Measurements from ENCODE around the gene DLG5.

The DLG5 gene

DNA sequence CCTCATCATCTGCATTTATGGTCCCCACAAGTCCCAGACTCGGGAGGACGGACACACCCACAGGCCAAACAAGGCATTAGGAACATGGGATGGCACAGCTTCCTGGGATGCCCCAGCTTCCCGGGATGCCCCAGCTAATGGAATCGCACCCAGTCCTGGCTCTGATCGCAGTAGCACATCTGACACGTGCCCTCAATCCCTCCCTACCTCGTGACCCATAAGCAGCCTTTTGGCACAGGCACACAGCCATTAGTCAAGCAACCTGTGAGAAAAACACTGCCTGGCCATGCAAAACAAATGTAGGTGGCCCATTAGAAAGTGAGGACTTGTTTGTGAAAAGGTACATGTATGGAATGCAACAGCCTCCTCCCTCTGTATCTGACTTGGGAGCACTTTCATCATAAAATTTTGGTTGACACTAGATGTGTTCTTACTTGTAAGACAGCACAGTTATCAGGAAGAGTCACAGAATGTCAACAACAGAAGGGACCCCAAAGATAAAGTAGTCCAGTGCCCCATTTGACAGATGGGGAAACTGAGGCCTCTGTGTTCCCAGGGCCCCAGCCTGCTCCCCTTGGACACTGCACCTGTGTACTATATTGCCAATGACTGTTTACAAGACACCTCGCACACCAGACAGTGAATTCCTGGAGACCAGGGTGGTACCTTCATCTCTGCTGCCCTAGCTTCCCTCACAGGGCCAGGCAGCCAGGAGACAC lies 34.4 kb downstream of the DLG5 start:
- no peak for DNase-seq (ENCODE audit: low read depth)

DNA sequence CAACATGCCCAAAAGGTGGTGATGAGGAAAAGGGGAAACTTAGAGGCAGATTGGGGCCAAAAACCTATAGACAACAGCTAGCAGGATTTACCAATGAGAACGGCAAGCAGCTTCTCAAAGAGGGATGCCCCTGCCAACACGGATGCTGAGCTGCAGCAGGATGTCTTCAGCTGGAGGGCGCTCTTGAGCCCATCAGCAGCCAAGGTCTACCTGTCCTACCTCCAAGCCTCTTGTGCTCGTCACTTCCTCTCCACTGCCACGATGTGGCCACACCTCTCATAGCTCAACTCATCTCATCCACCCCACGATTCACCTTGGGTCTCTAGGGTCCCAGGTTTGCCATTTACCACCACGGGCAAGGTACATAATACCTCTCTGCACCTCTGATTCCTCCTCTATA lies 36.5 kb downstream of the DLG5 start:
- DNase-seq (ENCODE audit: low read depth) = no peak

DNA sequence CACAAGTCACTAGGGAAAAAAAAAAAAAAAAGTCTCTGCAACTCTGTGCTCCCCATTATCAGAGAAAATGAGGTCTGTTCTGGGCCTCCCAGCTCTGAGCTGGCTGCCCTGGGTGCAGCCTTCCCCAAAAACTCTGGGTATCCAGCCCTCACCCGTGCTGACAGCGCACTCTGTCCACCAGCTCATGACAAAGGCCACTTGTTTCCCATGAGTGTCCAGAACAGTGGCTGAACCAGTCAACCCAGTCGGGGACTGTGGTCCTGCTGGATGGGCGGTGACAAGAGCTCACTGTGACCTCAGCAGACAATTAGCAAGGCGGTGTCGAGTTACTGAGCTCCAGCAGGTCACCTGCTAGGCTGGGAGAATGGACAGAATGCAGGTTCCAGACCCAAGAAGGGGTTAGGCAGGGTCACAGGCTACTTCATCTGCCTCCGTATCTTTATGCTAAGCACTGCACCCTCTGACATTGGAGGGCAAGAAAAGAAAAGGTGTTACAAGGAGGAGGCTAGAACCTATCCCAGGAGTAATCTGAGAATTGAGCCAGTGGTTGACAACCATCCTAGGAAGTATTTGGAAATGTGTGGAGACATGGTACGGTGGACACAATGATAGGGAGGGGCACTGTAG lies 37.2 kb downstream of the DLG5 start:
- DNase-seq (ENCODE audit: low read depth) = no peak

DNA sequence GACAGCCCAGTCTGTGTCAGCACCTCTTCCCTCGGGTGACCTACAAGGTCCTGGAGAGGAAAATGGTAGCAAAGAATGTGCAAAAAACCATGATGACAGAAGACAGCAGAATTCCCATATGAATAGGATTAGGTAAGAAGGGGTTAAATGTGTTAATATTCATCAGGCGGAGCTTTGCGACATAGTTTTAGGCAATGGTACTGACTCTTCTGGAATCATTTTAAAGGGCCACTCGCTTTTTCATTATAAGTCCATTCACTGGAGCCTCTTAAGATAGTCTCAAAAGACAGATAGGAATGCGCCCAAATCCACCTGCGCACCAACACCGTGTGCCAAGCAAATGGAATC lies 38.2 kb downstream of the DLG5 start:
- DNase-seq (ENCODE audit: low read depth) = no peak

DNA sequence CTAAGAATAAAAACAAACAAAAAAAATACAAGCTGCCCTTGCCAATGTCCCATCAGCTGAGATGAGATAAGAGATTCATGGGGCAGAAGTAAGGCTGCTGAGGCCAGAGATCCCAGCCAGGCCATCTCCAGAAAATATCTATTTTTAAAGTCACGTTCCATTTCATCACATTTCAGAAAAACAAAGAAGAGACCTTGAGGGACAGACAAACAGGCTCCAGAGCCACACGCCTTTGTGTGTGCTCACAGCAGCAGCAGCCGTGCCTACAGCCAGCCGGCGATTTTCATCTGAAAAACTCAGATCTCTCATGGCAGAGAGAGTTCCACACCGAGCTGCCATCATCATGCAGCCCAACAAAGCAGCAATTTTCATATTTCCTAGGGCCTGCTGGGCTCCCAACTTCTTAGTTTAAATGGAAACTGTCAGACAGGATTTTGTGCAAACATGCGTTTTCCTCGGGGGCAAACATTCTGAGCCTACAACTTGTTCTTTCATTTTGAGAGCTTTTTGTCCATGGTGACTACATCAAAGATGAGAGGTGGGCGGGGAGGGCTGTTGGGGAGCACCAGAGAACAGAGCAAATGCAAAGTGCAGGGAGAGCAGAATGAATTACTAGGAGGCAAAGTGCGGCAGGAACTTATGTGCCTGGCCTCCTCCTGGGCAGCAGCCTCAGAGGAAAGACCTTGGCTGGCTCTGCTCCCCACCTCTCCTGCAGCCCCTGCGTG lies 38.8 kb downstream of the DLG5 start:
- no peak for DNase-seq (ENCODE audit: low read depth)

DNA sequence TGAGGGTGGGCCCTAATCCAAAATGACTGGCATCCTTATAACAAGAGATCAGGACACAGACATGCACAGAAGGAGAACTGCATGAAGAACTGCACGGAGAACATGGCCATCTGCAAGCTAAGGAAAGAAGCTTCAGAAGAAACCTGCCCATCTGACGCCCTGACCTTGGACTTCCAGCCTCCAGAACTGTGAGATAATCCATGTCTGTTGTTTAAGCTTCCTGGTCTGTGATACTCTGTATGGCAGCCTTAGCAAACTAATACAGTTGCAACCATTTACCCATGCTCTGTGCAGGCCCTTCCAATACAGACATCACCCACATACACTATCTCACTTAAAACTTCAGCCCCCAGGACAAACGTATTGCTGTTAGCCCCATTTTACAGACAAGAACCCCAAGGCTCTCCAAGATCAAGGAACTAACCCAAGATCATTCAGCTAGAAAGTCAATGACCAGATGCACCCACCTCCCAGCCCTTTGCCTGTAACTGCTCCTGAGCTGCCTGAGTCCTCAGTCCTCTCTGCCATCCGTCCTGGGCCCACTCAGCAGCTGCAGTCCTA lies 39.7 kb downstream of the DLG5 start:
- no peak for DNase-seq (ENCODE audit: low read depth)

DNA sequence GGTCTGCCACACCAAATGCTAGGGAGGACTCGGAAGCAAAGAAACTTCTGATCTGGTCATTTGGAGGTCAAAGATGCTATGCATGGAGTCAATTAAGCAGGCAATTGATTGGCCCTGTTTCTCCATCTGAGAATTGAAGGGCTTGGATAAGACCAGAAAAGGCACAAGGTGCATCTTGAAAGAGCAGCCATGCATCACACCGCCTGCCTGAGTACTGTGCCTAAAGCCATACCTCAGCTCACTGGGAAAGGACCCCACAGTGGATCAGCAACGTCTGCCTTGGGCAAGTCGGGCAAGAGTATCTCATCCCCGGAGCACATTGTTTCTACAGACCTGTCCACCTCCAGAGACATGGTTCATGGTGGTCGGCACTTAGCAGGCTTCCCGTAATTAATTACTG lies 42.4 kb downstream of the DLG5 start:
- DNase-seq (ENCODE audit: low read depth) = no peak

DNA sequence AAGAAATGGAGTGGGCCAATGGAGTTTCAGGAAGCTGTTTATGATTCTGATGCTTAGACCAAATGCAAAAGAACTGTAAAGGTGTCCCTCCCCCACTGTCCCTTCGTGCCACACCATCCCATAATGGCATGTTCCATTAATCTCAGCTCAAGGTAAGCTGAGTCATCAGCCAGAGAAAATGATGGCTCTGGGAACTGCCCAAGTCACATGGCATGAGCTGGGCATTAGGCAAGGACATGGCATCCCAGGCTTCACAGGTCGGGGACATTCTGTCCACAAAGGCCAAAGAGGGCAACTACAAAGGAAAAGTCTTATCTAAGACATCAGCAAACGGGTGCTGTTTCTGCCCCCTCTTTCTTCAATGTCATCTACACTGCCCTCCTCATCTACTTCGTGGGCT lies 44.9 kb downstream of the DLG5 start:
- DNase-seq (ENCODE audit: low read depth) = no peak

DNA sequence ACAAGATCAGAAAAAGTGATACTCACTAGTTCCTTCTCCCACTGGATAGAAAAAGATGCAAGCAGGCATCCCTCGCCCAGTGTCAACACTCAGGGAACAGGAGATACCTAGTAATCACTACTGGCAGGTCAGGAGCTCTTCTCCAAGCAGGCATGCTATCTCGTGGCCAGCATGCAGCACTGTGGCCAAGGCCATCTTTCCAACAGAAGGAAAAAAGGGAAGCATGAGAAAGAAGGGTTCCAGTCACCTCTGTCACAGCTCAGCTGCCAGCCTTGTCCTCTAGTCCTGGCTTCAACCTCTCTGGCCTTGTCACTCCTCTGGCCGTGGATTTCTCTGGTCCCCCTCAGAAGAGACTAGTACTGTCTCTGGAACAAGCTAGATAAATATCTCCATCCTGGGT lies 45.3 kb downstream of the DLG5 start:
- DNase-seq (ENCODE audit: low read depth) = no peak

DNA sequence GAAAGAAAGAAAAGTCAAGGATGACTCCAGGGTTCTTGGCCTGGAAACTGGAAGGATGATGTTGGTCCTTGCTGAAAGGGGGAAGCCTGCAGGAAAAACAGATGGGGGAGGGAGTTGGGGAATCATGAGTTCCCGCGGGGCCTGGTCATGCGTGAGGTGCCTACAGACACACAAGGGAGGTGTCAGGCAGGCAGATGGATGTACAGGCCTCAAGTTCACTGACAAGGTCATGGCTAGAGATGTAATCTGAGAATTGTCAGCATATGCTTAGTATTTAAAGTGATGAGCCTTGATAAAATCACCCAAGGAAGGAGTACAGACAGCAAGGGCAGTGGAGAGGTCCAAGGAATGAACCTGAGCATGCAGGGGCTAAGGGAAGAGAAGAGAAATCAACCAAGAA lies 46.8 kb downstream of the DLG5 start:
- DNase-seq (ENCODE audit: low read depth) = no peak

DNA sequence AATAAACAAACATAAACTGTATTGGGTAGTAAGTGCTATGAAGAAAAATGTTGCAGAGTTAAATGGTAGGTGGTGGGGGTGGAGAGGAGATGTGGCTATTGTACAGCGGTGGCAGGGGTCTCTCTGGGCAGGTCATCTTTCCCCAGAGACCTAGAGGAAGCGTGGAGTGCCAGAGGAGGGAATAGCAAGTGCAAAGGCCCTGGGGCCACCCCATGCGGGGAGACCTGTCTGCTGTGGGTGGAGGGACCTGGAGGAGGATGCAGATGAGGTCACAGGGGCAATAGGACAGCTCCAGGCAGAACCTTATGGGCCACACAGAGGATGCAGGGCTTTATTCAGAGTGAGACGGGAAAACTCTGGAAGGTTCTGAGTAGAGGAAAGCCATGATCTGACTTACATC lies 47.5 kb downstream of the DLG5 start:
- no peak for DNase-seq (ENCODE audit: low read depth)

DNA sequence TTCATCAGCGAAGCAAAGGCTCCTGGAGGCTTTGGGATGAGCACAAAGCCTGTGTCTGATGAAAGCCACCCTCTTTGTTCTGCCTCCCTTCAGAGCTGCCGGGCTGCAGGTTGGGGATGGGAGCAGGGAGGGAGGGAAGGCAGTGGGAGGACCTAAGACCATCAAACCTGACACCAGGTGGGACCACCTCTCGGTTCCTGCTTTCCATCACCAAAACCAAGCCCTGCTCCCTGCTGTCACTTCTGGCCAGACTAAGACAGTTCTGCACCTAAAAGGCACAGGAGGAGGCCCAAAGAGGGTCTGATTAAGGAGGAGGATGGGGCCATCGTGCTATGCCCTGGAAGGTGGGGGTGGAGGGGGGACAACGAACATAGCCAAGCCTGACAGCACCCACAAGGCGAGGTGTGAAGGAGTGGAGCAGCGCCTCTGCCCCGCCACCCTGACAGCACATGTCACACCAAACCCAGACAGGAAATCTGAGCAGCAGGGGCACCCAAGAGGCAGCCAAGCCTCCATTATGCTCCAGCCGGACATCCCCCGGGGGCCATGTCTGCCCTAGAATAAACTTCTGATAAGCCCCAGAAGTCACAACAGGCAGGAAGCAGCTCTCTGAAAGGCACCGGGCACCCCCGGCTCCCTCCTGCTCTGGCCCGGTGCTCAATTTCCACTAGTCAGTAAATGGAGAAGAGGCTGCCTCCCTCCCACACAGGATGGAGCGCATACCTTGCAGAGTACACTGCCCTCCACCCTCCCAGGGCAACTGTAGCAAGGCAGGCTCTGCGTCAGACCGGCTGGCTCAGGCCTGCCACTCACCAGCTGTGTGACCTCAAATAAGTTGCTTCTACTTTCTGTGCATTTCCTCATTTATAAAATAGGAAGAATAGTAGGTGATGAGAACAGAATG lies 48.9 kb downstream of the DLG5 start:
- DNase-seq (ENCODE audit: low read depth) = no peak

DNA sequence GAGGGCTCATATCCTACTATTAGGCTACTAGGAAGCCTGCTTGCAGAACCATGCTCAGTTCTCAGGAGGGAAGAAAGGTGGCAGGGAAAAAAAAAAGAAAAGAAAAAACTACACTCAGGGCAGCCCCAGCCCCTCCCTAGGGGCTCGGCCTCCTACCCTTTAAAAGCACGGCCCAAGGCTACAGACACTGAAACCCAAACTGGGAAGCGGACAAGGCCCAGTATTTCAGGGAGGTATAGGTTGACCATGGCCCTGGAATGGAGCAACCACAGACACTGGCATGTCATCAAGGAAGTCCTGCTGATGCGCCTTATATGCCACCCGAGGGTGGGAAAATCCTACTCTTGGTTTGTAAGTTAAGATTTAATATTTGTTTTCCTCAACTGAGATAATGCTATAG lies 50.8 kb downstream of the DLG5 start:
- no peak for DNase-seq (ENCODE audit: low read depth)

DNA sequence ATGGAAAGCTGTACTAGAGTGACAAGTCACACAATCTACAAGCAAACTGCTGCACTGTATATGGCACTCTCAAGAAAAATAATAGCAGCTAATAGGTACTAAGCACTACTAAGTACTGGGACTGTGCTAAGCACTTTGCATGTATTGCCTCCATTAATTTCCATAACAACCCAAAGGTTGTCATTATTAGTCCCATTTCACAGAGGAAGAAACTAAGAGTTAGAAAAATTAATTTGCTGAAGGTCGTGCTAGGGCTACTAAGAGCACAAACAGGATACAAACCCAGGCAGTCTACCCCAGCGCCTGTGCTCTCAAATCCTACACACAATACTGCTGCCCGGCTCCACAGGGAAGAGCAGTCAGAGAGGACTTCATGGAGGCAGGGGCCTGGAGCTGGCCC lies 51.7 kb downstream of the DLG5 start:
- no peak for DNase-seq (ENCODE audit: low read depth)

DNA sequence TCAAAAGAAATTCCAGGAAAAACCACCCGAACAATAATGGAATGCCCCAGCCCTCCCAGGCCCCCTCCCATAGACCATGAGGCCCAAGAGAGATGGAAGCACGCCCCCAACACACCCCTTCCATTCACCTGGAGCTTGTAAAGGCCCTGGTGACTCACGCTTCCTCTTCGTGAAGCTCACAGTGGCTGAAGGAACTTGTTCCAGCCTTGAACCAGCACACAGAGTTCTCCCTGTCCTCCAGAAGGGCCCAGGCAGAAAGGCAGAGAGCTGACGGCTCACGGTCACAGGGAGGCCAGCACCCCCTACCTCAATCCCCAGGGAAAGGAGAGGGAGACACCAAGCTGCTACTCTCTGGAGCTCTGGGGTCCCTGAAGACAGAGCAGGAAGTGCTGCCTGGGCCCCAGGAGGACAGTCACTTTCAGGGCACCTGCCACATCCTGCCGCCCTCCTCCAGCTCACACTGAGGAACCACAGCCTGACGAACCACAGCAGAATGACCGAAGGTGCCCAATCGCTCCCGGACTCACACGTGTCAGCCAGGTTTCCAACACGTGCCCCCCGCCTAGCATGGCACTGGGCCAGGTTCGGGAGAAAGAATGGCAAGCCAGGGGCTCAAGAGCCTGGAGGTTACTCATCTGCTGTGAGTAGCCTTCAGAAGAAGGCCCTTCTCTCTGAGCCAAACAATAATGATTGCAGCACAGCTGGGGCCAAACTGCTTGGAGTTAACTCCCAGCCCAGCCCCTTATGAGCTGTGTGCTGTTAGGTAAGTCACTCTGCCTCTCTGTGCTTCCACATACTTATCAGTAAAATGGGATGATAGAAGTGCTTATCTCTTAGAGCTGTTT lies 52.8 kb downstream of the DLG5 start:
- DNase-seq (ENCODE audit: low read depth) = no peak

DNA sequence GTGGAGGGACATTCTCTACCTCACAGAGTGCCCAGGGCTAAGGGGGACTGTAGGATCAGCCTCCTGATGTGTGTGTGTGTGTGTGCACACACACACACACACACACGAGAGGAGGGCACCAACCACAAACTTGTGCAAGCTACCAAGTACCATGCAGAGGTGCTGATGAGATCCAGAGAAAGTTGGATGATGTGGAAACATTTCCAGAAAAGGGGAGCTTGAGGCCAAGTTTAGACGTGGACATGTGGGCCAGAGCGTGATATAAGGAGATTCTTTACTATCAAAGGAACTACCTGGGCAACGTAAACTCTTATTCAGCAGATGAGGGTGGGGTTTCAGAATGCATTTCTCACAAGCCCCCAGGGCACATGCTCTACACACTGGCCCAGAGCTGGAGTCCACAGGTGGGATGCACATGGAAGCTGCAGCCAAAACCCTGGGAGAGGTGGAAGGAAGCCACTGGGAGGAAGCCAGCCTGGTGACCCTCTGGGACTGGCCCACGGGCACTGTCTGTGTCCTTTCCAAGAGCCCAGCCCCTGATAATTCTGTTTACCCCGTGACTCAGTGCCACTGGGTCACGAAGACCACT lies 53.5 kb downstream of the DLG5 start:
- no peak for DNase-seq (ENCODE audit: low read depth)

DNA sequence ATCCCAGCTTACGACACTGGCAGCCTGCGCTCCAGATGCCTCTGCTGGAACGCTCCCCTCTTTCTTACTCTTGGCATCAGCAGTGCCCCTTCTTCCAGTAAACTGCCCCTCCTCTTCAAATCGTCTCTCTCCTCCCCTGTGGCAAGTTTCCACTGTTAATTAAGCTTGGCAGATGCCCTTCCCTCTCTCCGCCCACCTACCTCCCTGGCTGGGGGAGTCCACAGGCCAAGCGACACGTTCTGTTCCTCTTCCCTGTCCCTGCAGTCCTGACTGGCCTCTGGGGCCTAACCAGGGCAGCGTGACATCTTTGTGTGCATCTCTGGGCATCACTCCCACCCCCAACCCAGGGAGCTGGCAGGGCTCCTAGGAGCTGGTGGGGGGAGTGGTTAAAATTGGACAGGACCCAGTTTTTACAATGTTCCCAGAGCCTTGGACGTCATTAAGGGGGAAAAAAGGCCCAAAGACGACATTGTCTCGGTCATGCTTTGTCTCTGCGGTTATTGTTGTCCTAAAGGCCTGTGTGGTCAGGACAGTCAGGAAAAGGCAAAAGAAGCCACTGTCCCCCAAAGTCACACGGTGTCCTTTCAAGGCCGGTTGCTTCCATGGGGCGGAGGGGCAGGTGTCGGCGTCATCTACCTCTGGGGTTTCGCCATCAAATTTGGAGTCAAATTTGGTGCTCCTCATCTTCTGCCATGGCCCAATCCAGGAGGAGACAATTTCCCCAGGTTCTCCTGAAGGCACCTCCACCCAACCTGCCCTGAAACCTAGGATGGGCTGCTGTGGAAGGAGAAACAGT lies 54.2 kb downstream of the DLG5 start:
- DNase-seq (ENCODE audit: low read depth) = no peak

DNA sequence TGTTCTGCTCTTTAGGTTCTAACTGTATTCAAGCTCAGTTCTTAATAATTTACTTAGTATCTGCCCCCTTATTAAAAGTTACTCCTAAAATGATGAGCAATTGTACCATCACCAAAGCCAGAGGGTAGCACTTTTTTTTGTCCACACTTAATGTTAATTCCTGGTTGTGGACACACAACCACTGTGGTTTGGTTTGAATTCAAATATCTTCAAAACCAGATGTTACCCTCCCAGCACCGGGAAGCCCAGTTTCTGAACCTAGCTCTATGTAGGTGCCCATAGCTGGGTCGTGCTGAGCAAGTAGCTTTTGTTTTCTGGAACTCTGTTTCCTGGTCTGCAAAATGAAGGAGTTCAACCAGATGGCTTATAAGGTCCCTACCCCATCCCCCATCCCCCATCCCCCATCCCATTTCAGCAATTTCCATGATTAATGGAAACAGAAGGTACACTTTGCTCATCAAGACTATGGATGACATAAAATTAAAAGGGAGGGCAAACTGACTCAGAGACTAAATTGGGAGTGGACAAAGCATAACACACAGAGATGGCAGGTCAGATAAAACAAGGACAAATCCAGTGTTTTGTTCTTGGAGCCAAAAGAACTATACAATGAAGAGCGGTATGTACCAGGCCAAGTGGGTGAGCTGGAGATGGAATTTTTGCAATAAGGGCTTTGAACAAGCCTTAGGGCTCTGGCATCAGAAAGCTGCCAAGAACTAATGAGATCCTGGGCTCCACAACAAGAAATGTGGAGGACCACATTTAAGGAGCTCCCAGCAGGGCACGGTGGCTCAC lies 56.7 kb downstream of the DLG5 start:
- no peak for DNase-seq (ENCODE audit: low read depth)

DNA sequence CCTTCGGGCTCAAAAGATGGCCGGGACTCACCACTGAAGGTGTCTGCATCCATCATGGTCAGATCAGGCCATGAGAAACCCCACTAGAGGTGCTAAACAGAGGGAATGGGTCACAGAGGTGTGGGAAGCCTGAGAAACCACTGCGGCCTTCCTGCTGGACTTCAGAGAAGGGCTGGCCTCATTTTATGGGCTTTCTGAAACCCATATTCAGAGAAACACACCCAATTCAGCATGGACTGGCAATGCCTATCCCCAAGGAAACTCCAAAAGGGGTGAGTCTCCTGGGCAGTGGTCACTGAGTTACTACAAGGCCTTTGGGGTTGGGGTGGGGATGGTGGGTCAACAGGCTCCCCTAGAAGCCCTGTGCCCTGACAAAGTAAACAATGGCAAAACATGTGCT lies 58.0 kb downstream of the DLG5 start:
- no peak for DNase-seq (ENCODE audit: low read depth)

Data from GM04503 (cell line).